Hepatocyte (in vitro differentiated cells): ENCODE results near the gene TRAPPC8.

ENCODE experiments used
- EZH2 ChIP-seq: fragments of 200-600 bp; sonication (generic); IDR thresholded peaks from 2 replicates; pipeline ENCODE4 v1.6.1; 2016; ENCODE audit warnings: antibody characterized with exemption, mild to moderate bottlenecking, borderline replicate concordance
- EZH2phosphoT487 ChIP-seq: fragments of 200-600 bp; sonication (generic); IDR thresholded peaks from one replicate; pipeline ENCODE4 v1.6.1; 2018; ENCODE audit warnings: antibody characterized with exemption, mild to moderate bottlenecking, low read depth, moderate library complexity; ENCODE audit not compliant: unreplicated experiment, severe bottlenecking
- TF ChIP-seq, protein P1 (sequence below): fragments of 200-600 bp; sonication (generic); IDR thresholded peaks from 2 replicates; pipeline ENCODE4 v1.5.1; 2016; ENCODE audit warnings: antibody characterized with exemption, mild to moderate bottlenecking; ENCODE audit not compliant: poor library complexity

DNA sequence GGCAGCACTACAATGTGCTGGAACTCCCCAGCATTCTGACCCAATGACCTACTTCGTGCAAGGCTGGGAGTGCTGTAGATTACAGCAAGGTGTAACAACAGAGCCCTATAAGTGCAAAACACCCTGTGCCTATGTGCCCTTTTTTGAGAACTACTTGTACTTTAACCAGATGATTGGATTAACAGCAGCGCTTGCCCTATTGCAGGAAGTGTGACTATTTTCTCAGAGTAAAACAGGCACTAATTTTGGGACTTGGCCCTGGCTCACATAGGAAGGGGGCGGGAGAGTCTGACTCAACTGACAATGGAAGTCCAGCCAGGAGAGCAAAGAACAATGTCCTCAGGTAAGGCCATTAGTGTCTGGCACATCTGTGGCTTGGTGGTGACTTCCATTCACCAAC lies 40.1 kb upstream of the TRAPPC8 start:
- TF ChIP-seq, protein P1, sequence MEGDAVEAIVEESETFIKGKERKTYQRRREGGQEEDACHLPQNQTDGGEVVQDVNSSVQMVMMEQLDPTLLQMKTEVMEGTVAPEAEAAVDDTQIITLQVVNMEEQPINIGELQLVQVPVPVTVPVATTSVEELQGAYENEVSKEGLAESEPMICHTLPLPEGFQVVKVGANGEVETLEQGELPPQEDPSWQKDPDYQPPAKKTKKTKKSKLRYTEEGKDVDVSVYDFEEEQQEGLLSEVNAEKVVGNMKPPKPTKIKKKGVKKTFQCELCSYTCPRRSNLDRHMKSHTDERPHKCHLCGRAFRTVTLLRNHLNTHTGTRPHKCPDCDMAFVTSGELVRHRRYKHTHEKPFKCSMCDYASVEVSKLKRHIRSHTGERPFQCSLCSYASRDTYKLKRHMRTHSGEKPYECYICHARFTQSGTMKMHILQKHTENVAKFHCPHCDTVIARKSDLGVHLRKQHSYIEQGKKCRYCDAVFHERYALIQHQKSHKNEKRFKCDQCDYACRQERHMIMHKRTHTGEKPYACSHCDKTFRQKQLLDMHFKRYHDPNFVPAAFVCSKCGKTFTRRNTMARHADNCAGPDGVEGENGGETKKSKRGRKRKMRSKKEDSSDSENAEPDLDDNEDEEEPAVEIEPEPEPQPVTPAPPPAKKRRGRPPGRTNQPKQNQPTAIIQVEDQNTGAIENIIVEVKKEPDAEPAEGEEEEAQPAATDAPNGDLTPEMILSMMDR, result no peak
- TF ChIP-seq EZH2 (no peak), EZH2phosphoT487 (no peak)
